Measurements from ENCODE around the gene TUFM.
"Not testable (repeated sequence)": the region's sequence is repeated elsewhere in the genome, so short reads cannot be mapped to it uniquely, and the experiment has no call there.

TUFM gene

GRCh38 chr16:28821874-28822519 is 24.2 kb downstream of the TUFM start:
- TF ChIP-seq CTCF (IDR thresholded peaks at IDR 0.05; ENCODE audit: borderline replicate concordance, insufficient read depth, low read depth, low read length) = no peak
- peak overlapping the region; percentile 87 for H3K4me3 ChIP-seq (ENCODE audit: low read depth, low read length)

GRCh38 chr16:28820546-28820945 is 25.6 kb downstream of the TUFM start:
- not testable (repeated sequence) for H3K4me3 ChIP-seq (ENCODE audit: low read depth, low read length)

- H3K4me3 ChIP-seq (ENCODE audit: low read depth, low read length) = no peak overlapping the region
- no peak for TF ChIP-seq CTCF (IDR thresholded peaks at IDR 0.05; ENCODE audit: borderline replicate concordance, insufficient read depth, low read depth, low read length)
These were observed 26.1 kb downstream of the TUFM start for GRCh38 chr16:28820016-28820415.

- not testable (repeated sequence) for H3K4me3 ChIP-seq (ENCODE audit: low read depth, low read length)
These were observed 38.6 kb downstream of the TUFM start for GRCh38 chr16:28807445-28808120.

GRCh38 chr16:28802235-28803019 is 43.7 kb downstream of the TUFM start:
- TF ChIP-seq CTCF (IDR thresholded peaks at IDR 0.05; ENCODE audit: borderline replicate concordance, insufficient read depth, low read depth, low read length) = peak; percentile 33; the same call in 1 of the 2 replicates
- H3K4me3 ChIP-seq (ENCODE audit: low read depth, low read length) = not testable (repeated sequence)

Data from GM12875 (cell line).